ENCODE measurements around the gene SEMA5A.

The SEMA5A gene

GRCh38 chr5:9429691-9430215 lies 116.1 kb downstream of the SEMA5A start:
- no peak for TF ChIP-seq SIN3A (IDR thresholded peaks at IDR 0.05; ENCODE audit: borderline replicate concordance, insufficient read depth, low read length)
- TF ChIP-seq TAF1 (IDR thresholded peaks at IDR 0.05; ENCODE audit: borderline replicate concordance, insufficient read depth, low read length): no peak
- no peak for TF ChIP-seq FOXP2 (optimal IDR thresholded peaks at IDR 0.05; ENCODE audit: borderline replicate concordance, extremely low read depth, extremely low read length, insufficient read depth)
- no peak for TF ChIP-seq POLR2AphosphoS5 (IDR thresholded peaks at IDR 0.05; ENCODE audit: low read depth, low read length)
- TF ChIP-seq, protein P1, sequence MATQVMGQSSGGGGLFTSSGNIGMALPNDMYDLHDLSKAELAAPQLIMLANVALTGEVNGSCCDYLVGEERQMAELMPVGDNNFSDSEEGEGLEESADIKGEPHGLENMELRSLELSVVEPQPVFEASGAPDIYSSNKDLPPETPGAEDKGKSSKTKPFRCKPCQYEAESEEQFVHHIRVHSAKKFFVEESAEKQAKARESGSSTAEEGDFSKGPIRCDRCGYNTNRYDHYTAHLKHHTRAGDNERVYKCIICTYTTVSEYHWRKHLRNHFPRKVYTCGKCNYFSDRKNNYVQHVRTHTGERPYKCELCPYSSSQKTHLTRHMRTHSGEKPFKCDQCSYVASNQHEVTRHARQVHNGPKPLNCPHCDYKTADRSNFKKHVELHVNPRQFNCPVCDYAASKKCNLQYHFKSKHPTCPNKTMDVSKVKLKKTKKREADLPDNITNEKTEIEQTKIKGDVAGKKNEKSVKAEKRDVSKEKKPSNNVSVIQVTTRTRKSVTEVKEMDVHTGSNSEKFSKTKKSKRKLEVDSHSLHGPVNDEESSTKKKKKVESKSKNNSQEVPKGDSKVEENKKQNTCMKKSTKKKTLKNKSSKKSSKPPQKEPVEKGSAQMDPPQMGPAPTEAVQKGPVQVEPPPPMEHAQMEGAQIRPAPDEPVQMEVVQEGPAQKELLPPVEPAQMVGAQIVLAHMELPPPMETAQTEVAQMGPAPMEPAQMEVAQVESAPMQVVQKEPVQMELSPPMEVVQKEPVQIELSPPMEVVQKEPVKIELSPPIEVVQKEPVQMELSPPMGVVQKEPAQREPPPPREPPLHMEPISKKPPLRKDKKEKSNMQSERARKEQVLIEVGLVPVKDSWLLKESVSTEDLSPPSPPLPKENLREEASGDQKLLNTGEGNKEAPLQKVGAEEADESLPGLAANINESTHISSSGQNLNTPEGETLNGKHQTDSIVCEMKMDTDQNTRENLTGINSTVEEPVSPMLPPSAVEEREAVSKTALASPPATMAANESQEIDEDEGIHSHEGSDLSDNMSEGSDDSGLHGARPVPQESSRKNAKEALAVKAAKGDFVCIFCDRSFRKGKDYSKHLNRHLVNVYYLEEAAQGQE (IDR thresholded peaks at IDR 0.05; ENCODE audit: insufficient read depth in 1 of 2, low read depth in 2 of 2, low read length in 2 of 2): no peak

GRCh38 chr5:9428272-9428671 lies 117.6 kb downstream of the SEMA5A start:
- TF ChIP-seq TAF1 (IDR thresholded peaks at IDR 0.05; ENCODE audit: borderline replicate concordance, insufficient read depth, low read length): no peak
- TF ChIP-seq POLR2AphosphoS5 (IDR thresholded peaks at IDR 0.05; ENCODE audit: low read depth, low read length): no peak
- no peak for TF ChIP-seq SIN3A (IDR thresholded peaks at IDR 0.05; ENCODE audit: borderline replicate concordance, insufficient read depth, low read length)
- TF ChIP-seq, protein P1 (IDR thresholded peaks at IDR 0.05; ENCODE audit: insufficient read depth in 1 of 2, low read depth in 2 of 2, low read length in 2 of 2): no peak
- TF ChIP-seq FOXP2 (optimal IDR thresholded peaks at IDR 0.05; ENCODE audit: borderline replicate concordance, extremely low read depth, extremely low read length, insufficient read depth): no peak

- TF ChIP-seq, protein P1 (IDR thresholded peaks at IDR 0.05; ENCODE audit: insufficient read depth in 1 of 2, low read depth in 2 of 2, low read length in 2 of 2): no peak
- no peak for TF ChIP-seq FOXP2 (optimal IDR thresholded peaks at IDR 0.05; ENCODE audit: borderline replicate concordance, extremely low read depth, extremely low read length, insufficient read depth)
- no peak for TF ChIP-seq TAF1 (IDR thresholded peaks at IDR 0.05; ENCODE audit: borderline replicate concordance, insufficient read depth, low read length)
- TF ChIP-seq POLR2AphosphoS5 (IDR thresholded peaks at IDR 0.05; ENCODE audit: low read depth, low read length): no peak
- TF ChIP-seq SIN3A (IDR thresholded peaks at IDR 0.05; ENCODE audit: borderline replicate concordance, insufficient read depth, low read length): no peak
Observed at GRCh38 chr5:9425710-9426109, 120.2 kb downstream of the SEMA5A start.

- TF ChIP-seq FOXP2 (optimal IDR thresholded peaks at IDR 0.05; ENCODE audit: borderline replicate concordance, extremely low read depth, extremely low read length, insufficient read depth) (no peak), TAF1 (IDR thresholded peaks at IDR 0.05; ENCODE audit: borderline replicate concordance, insufficient read depth, low read length) (no peak), SIN3A (IDR thresholded peaks at IDR 0.05; ENCODE audit: borderline replicate concordance, insufficient read depth, low read length) (no peak), POLR2AphosphoS5 (IDR thresholded peaks at IDR 0.05; ENCODE audit: low read depth, low read length) (no peak)
- TF ChIP-seq, protein P1 (IDR thresholded peaks at IDR 0.05; ENCODE audit: insufficient read depth in 1 of 2, low read depth in 2 of 2, low read length in 2 of 2): no peak
Observed at GRCh38 chr5:9423571-9423970, 122.3 kb downstream of the SEMA5A start.
